Progenitor cell of endocrine pancreas (in vitro differentiated cells): ENCODE results near the gene THEM5. TPM values are rescaled to one million over a fixed set of nuclear protein-coding genes. Genes with fewer than 3 reads are reported as not detected.

Experiments used
- DNase-seq: peaks from one replicate; pipeline ENCODE4 v3.0.0; 2021; ENCODE audit warnings: low spot score; ENCODE audit not compliant: unreplicated experiment
- H3K27ac Mint-ChIP-seq: 2 replicates; pipeline ENCODE4 v1.8.0; 2021; ENCODE audit warnings: mild to moderate bottlenecking, moderate library complexity, mixed read lengths
- H3K27me3 Mint-ChIP-seq: 2 replicates; pipeline ENCODE4 v1.8.0; 2021; ENCODE audit warnings: mixed read lengths
- H3K36me3 Mint-ChIP-seq: 2 replicates; pipeline ENCODE4 v1.8.0; 2022; ENCODE audit warnings: mixed read lengths; ENCODE audit not compliant: insufficient read depth
- H3K4me1 Mint-ChIP-seq: 2 replicates; pipeline ENCODE4 v1.8.0; 2021; ENCODE audit warnings: low read depth, mixed read lengths
- H3K4me3 Mint-ChIP-seq: 2 replicates; pipeline ENCODE4 v1.8.0; 2021; ENCODE audit warnings: low read depth, mild to moderate bottlenecking, moderate library complexity, mixed read lengths
- H3K9me3 Mint-ChIP-seq: 2 replicates; pipeline ENCODE4 v1.8.0; 2021; ENCODE audit warnings: low read depth, mixed read lengths
- total RNA-seq: library from RNA; stranded (reverse); gene quantifications from 2 replicates; pipeline ENCODE4 v1.2.1, GENCODE V29; 2021
- TF ChIP-seq, protein P1 (sequence below): fragments of 200-600 bp; sonication (generic); IDR thresholded peaks from one replicate; pipeline ENCODE4 v1.5.0; 2021; ENCODE audit warnings: antibody characterized with exemption, mild to moderate bottlenecking; ENCODE audit not compliant: unreplicated experiment

Gene THEM5
- total RNA-seq, 1 donor from 2014 or later = not detected

DNA sequence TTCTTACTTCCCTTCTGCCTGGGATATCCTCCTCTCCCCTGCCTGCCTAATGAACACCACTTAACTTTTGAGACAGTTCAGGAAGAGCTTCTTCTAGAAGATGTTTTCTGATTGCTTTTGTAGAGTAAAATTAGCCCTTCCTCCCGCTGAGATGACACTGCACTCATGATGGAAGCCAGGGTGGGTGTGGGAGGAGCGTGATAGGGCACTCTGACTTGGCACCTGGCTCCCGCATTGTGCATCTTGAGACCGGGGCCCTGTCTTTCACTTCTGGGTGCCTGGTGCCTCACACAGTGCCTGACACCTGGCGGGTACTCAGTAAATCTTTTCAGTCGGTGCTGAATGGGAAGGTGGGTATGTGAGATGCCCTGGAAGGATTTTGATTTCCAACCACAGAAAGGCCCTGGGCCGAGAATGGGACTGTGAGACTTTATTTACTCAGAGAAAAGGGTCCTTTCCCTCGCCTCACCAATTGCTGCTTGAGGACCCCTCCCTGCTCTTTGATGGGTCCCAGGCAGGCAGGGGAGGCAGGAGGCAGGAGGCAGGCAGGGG, 6.8 kb downstream of the THEM5 start:
- DNase-seq = no peak
- no peaks in the 10 kb centered on the region for H3K9me3 Mint-ChIP-seq
- H3K4me3 Mint-ChIP-seq = no peak overlapping the region
- peaks cover 17% of the 10 kb centered on the region for H3K27me3 Mint-ChIP-seq
- TF ChIP-seq, protein P1, sequence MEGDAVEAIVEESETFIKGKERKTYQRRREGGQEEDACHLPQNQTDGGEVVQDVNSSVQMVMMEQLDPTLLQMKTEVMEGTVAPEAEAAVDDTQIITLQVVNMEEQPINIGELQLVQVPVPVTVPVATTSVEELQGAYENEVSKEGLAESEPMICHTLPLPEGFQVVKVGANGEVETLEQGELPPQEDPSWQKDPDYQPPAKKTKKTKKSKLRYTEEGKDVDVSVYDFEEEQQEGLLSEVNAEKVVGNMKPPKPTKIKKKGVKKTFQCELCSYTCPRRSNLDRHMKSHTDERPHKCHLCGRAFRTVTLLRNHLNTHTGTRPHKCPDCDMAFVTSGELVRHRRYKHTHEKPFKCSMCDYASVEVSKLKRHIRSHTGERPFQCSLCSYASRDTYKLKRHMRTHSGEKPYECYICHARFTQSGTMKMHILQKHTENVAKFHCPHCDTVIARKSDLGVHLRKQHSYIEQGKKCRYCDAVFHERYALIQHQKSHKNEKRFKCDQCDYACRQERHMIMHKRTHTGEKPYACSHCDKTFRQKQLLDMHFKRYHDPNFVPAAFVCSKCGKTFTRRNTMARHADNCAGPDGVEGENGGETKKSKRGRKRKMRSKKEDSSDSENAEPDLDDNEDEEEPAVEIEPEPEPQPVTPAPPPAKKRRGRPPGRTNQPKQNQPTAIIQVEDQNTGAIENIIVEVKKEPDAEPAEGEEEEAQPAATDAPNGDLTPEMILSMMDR = no peak
- peaks cover under 1% of the 10 kb centered on the region for H3K4me1 Mint-ChIP-seq
- no peak overlapping the region for H3K27ac Mint-ChIP-seq
- no peaks in the 10 kb centered on the region for H3K36me3 Mint-ChIP-seq

DNA sequence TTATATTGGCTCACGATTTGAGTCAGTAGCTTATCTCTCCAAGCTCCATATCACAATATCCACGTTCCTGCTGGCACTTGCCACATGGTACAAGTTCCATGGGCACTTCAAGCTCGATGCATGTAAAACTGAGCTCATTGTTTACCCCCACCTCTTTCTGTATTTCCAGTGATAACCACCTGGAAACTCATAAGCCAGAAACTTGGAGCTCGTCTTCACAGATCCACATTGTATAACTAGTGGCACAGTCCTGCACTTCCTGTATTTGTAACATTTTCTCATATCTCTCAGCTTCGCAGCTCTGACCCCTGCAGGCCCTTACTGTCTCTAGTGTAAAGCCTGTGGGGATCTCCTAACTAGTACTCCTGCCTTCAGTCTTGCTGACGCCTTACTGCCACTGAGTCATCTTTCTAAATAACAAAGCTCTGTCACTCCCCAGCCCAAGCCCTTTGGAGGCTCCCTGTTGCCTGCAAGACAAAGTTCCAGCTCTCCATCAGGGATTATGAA, 7.4 kb downstream of the THEM5 start:
- Mint-ChIP-seq H3K9me3 (no peaks in the 10 kb centered on the region), H3K27me3 (peaks cover 12% of the 10 kb centered on the region), H3K4me1 (peaks cover 3% of the 10 kb centered on the region), H3K27ac (no peak overlapping the region), H3K36me3 (no peaks in the 10 kb centered on the region), H3K4me3 (no peak overlapping the region)
- TF ChIP-seq, protein P1 = no peak
- DNase-seq = no peak

DNA sequence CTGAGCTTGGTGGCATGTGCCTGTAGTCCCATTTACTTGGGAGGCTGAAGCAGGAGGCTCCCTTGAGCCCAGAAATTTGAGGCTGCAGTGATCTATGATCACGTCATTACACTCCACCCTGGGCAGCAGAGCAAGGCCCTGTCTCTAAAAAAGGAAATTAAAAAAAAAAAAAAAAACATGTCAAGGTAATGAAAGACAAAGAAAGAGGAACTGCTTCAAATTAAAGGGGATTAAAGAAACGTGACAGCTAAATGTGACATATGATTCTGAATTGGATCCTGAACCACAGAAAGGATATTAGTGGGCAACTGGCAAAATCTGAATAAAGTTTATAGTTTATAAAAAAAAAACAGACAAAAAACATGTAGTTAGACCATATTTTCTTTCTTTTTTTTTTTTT, 10.1 kb downstream of the THEM5 start:
- no peaks in the 10 kb centered on the region for H3K9me3 Mint-ChIP-seq
- peaks cover 12% of the 10 kb centered on the region for H3K4me1 Mint-ChIP-seq
- no peak for DNase-seq
- H3K4me3 Mint-ChIP-seq = no peak overlapping the region
- H3K27me3 Mint-ChIP-seq = peaks cover 21% of the 10 kb centered on the region
- TF ChIP-seq, protein P1 = no peak
- no peak overlapping the region for H3K27ac Mint-ChIP-seq
- no peaks in the 10 kb centered on the region for H3K36me3 Mint-ChIP-seq

DNA sequence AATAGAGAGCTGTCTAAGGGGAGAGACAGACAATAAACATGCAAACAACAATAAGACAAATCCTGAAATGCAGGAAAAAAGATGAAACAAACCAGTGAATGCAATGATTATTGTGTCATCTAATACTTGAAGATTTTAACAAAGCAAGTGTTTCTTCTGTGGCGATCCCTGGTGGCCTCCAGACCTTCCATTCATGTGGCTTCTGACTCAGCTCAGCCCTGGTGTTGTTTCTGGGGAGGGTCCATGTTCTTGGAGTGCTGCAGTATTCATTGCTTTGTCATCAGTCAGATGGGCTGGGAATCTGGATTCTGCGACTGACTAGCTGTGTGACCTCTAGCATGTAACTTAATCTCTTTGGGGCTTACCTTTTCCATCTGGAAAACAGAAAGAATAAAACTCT, 12.4 kb downstream of the THEM5 start:
- Mint-ChIP-seq H3K27ac (no peak overlapping the region), H3K36me3 (no peaks in the 10 kb centered on the region), H3K4me3 (peak overlapping the region; percentile 78), H3K4me1 (peaks cover 19% of the 10 kb centered on the region), H3K27me3 (peaks cover 33% of the 10 kb centered on the region), H3K9me3 (no peaks in the 10 kb centered on the region)
- TF ChIP-seq, protein P1 = no peak
- DNase-seq = no peak

DNA sequence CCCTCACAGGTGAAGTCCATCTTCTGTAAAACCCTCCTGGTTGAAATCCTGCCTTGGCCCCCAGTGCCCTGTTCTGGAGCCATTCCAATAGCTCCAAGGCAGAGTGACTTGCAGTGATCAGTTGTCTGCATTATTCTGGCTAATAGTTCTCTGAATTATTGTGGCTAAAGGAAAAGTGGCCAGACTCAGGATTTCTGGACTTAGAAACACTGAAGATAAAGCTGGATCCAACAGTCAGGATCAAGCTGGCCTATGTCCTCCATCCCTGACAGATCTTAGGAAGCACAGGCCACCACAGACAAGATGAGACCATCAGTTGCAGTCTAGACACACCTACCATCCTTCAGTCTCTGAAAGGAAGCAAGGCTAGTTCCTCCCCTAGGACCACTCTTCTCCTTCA, 13.1 kb downstream of the THEM5 start:
- Mint-ChIP-seq H3K36me3 (no peaks in the 10 kb centered on the region), H3K4me3 (peak overlapping the region; percentile 78), H3K4me1 (peaks cover 21% of the 10 kb centered on the region), H3K27ac (peak overlapping the region; percentile 98), H3K9me3 (no peaks in the 10 kb centered on the region), H3K27me3 (peaks cover 30% of the 10 kb centered on the region)
- no peak for DNase-seq
- TF ChIP-seq, protein P1 = no peak
